ENCODE data around the gene SLC29A3. TPM values are rescaled to one million over a fixed set of nuclear protein-coding genes. Genes with fewer than 3 reads are reported as not detected.

Gene SLC29A3
- total RNA-seq, 4 donors from 2014 or later = 0.87 to 3.1 (median 2.3) TPM

DNA sequence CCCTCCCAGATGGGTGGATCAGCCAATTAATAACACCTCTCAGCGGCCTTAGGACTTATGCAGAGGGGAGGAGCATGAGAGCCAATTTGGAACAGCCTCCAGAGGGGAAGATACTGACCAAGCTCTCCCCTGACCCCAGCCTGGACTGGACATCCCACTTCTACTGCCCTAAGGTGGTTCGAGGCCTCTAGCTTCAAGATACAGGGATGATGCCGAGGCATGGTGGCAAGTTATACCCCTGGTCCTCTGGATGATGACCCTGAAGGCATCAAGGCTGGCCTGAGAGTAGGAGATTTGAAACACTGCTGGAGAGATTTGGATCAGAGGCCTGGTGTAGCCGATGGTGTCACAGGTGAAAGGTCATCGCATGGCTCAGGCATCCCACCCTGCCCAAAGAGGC is 80.9 kb downstream of the SLC29A3 start:
- Histone ChIP-seq H3K9me3 (no peaks in the 10 kb centered on the region), H3K4me3 (no peak overlapping the region), H3K27me3 (peaks cover 0 to 71% (median 7%) of the 10 kb centered on the region in 4 donors), H3K4me1 (peaks cover 11 to 31% (median 20%) of the 10 kb centered on the region in 3 donors), H3K36me3 (no peaks in the 10 kb centered on the region), H3K27ac (no peak overlapping the region)
- intact Hi-C loops (cut with DNase I) = loop anchor here (5.0 to 10.0 kb wide), 2 partner anchors 162 to 415 kb away; no protein-coding TSS in a partner anchor
- no peak for DNase-seq
- WGBS, 2 donors = 76 to 85% methylated on average over 3 to 4 of the region's 5 CpGs
- TF ChIP-seq POLR2A (IDR thresholded peaks at IDR 0.05) = no peak
- TF ChIP-seq CTCF (IDR thresholded peaks at IDR 0.05) = no peak

GRCh38 chr10:71401056-71401455 is 82.0 kb downstream of the SLC29A3 start:
- peaks cover 0 to 60% (median 7%) of the 10 kb centered on the region in 4 donors for H3K27me3 ChIP-seq
- DNase-seq = no peak

DNA sequence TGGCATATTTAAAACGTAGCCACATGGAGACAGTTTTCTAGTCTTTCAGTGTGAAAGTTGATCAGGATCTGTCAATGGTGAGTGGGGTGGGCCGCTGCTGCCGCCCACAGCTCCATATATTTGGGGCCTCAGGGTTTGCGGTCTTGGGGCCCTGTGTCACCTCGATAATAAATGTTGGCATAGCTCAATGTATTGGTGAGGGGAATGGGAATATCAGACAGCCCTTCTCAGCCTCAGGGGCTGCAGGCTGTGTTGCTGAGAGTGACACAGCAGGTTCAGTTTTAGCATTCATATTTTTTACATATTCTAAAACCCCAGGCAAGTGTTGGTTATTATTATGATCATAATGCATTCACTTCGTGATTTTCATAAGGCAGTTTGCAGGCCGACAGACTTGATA is 82.9 kb downstream of the SLC29A3 start:
- no peak for TF ChIP-seq POLR2A (IDR thresholded peaks at IDR 0.05)
- TF ChIP-seq CTCF (IDR thresholded peaks at IDR 0.05) = no peak
- intact Hi-C loops (cut with DNase I) = no loop called here
- Histone ChIP-seq H3K4me1 (peaks cover 11 to 20% (median 13%) of the 10 kb centered on the region in 3 donors), H3K27ac (no peak overlapping the region), H3K36me3 (no peaks in the 10 kb centered on the region), H3K9me3 (no peaks in the 10 kb centered on the region), H3K4me3 (no peak overlapping the region), H3K27me3 (peaks cover 0 to 50% (median 6%) of the 10 kb centered on the region in 4 donors)
- 86 to 87% methylated on average over 7 of the region's 7 CpGs for WGBS, 2 donors
- no peak for DNase-seq

More at GRCh38 chr10:71401056-71401455, 82.0 kb downstream of the SLC29A3 start:
- peaks cover 11 to 29% (median 20%) of the 10 kb centered on the region in 3 donors for H3K4me1 ChIP-seq
- H3K27ac ChIP-seq = no peak overlapping the region
- no peak for TF ChIP-seq CTCF (IDR thresholded peaks at IDR 0.05)
- intact Hi-C loops (cut with DNase I) = no loop called here
- no peak overlapping the region for H3K4me3 ChIP-seq
- no peaks in the 10 kb centered on the region for H3K9me3 ChIP-seq
- H3K36me3 ChIP-seq = no peaks in the 10 kb centered on the region
- WGBS, 2 donors = 93 to 100% methylated on average over 3 to 6 of the region's 7 CpGs

DNA sequence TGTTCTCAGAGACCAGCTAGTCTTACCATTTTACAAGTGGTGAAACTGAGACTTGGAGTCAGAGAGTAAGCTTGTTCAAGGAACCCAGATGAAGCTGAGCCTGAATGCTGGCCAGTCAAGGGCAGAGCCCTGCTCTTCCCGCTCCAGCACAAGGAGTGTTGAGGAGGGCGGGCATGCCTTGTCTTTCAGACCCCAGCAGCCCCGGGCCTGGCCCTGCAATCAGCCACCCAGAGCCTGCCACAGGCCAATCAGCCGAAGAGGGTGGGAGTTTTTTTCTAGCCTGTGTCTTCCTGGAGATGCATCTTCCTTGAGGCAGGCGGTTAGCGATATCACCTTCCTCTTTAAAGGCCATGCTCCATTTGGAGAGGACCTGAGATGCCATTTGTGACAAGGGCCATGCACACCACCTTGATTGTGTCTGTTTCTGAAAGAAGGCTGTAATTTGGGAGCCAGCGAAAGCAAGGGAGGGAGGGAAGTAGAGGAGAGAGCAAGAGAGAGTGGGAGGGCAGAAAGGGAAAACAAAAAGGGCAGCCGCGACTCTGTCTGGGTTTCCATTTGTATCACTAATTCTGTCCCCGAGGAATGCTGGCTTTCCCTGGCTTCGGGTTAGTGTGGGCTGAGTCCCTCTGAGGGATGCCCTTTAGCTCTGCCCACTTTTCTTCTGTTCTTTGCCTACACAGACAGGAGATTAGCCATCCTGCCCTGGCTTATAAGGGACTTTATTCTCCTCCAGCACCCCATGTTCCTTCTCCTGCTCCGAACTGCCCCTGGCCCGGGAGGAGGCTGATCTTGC is 85.6 kb downstream of the SLC29A3 start:
- Histone ChIP-seq H3K36me3 (no peaks in the 10 kb centered on the region), H3K4me1 (no peaks in the 10 kb centered on the region), H3K27ac (no peak overlapping the region), H3K27me3 (peaks cover 0 to 23% (median 0%) of the 10 kb centered on the region in 4 donors), H3K4me3 (no peak overlapping the region), H3K9me3 (no peaks in the 10 kb centered on the region)
- TF ChIP-seq CTCF (IDR thresholded peaks at IDR 0.05) (no peak), POLR2A (IDR thresholded peaks at IDR 0.05) (no peak)
- no peak for DNase-seq
- intact Hi-C loops (cut with DNase I) = no loop called here
- WGBS, 2 donors = 63 to 67% methylated on average over 8 to 9 of the region's 13 CpGs

GRCh38 chr10:71406878-71407277 is 87.8 kb downstream of the SLC29A3 start:
- Histone ChIP-seq H3K9me3 (peaks cover 0 to 12% (median 5%) of the 10 kb centered on the region in 3 donors), H3K27me3 (peaks cover 0 to 2% (median 0%) of the 10 kb centered on the region in 4 donors), H3K27ac (no peak overlapping the region), H3K36me3 (no peaks in the 10 kb centered on the region), H3K4me1 (no peaks in the 10 kb centered on the region), H3K4me3 (no peak overlapping the region)
- TF ChIP-seq CTCF (IDR thresholded peaks at IDR 0.05) (no peak), POLR2A (IDR thresholded peaks at IDR 0.05) (no peak)
- WGBS, 2 donors = 87 to 90% methylated on average over 3 of the region's 3 CpGs
- no peak for DNase-seq
- intact Hi-C loops (cut with DNase I) = no loop called here
